ENCODE results near the gene CST6. TPM values are rescaled to one million over a fixed set of nuclear protein-coding genes. Genes with fewer than 3 reads are reported as not detected.

The CST6 gene
- total and polyA plus RNA-seq, 2 of the 4 experiments (the other 2 are of a cell fraction): 0.54 to 3.0 TPM

GRCh38 chr11:66042227-66042995 lies 30.6 kb downstream of the CST6 start:
- Histone ChIP-seq H3K36me3 (ENCODE audit: control insufficient read depth, insufficient read depth, low read length) (no peaks in the 10 kb centered on the region), H4K91ac (ENCODE audit: insufficient read depth, low read depth, low read length) (no peak overlapping the region), H3K4ac (ENCODE audit: low read depth, low read length) (no peak overlapping the region), H3K4me1 (ENCODE audit: control insufficient read depth, insufficient read depth, low read length) (no peaks in the 10 kb centered on the region; the same call in 1 of the 2 replicates), H2BK5ac (ENCODE audit: low read depth, low read length, poor library complexity, severe bottlenecking) (no peak overlapping the region), H3K9me1 (ENCODE audit: insufficient read depth, low read length) (no peaks in the 10 kb centered on the region), H4K8ac (ENCODE audit: low read depth in 2 of 2, low read length in 2 of 2) (no peak overlapping the region), H4K20me1 (ENCODE audit: insufficient read depth, low read length) (0 out of 2 replicates have a peak, but pooled peaks cover 3% of the 10 kb centered on the region), H3K27me3 (ENCODE audit: control insufficient read depth, insufficient read depth, low read length) (peaks cover 27% of the 10 kb centered on the region), H4K5ac (ENCODE audit: low read depth, low read length) (no peak overlapping the region), H2BK120ac (ENCODE audit: low read depth, low read length) (no peak overlapping the region), H3K56ac (ENCODE audit: extremely low read depth, insufficient read depth, low read length) (no peak overlapping the region), H3K79me1 (ENCODE audit: low read depth in 1 of 2, low read length in 2 of 2) (no peaks in the 10 kb centered on the region), H2AK9ac (replicated peaks; ENCODE audit: low read depth, low read length, poor library complexity) (no peak overlapping the region), H3K9me3 (ENCODE audit: control insufficient read depth, insufficient read depth, low read length) (no peaks in the 10 kb centered on the region; the same call in 1 of the 2 replicates), H2AK5ac (ENCODE audit: low read depth, low read length) (no peak overlapping the region), H3K4me2 (ENCODE audit: low read depth, low read length) (no peak overlapping the region), H3K14ac (replicated peaks; ENCODE audit: low read depth, low read length) (no peak overlapping the region), H2BK15ac (ENCODE audit: low read depth, low read length) (no peak overlapping the region), H3K9ac (ENCODE audit: low read depth, low read length) (no peak overlapping the region), H3K27ac (ENCODE audit: insufficient read depth, low read length) (no peak overlapping the region), H3K4me3 (ENCODE audit: insufficient read depth, low read depth, low read length) (no peak overlapping the region), H3K23ac (ENCODE audit: low read depth, low read length) (no peak overlapping the region), H2BK20ac (ENCODE audit: low read depth, low read length) (no peak overlapping the region), H3K18ac (ENCODE audit: low read depth, low read length) (no peak overlapping the region), H2AFZ (replicated peaks; ENCODE audit: low read length, poor library complexity) (no peak overlapping the region)
- POLR2A ChIA-PET (ENCODE audit: unreplicated experiment): no interaction called here
- 0 out of 2 replicates have a peak, but pooled peaks have one; percentile 13 for TF ChIP-seq CEBPB (IDR thresholded peaks at IDR 0.05; ENCODE audit: low read depth, low read length)
- TF ChIP-seq MXI1 (IDR thresholded peaks at IDR 0.05; ENCODE audit: borderline replicate concordance, low read depth, low read length): no peak
- dilution Hi-C loops (cut with HindIII; ENCODE audit: low sequenced_read_pairs, unreplicated experiment): no loop called here
- in situ Hi-C loops (cut with MboI; ENCODE audit: low sequenced_read_pairs): no loop called here
- ATAC-seq (ENCODE audit: low read depth) (no peak), DNase-seq (no peak)
- intact Hi-C loops (cut with micrococcal nuclease): no loop called here
- CTCF ChIA-PET: no interaction called here
- WGBS, 2 experiments (ENCODE audit: extremely low coverage in 2 of 2, insufficient read length in 1 of 2): 94% methylated on average over 74 of the region's 81 CpGs; no CpG with 5 or more reads in 1 of the 2 experiments
- BruUV-seq (replicated peaks): no TSS peak

Data from IMR-90 (cell line).